ENCODE results near the gene MAGI2.

GRCh38 chr7:78184299-78184698 lies 1269.2 kb downstream of the MAGI2 start:
- TF ChIP-seq POLR2AphosphoS5 (IDR thresholded peaks at IDR 0.05) (no peak), CTCF (IDR thresholded peaks at IDR 0.05) (no peak), EP300 (IDR thresholded peaks at IDR 0.05) (no peak), POLR2A (IDR thresholded peaks at IDR 0.05) (no peak)

All from suprapubic skin (tissue), 4 donors.